ENCODE data around the gene PLA2G12A. TPM values are rescaled to one million over a fixed set of nuclear protein-coding genes. Genes with fewer than 3 reads are reported as not detected.

Gene PLA2G12A
- total and polyA plus RNA-seq, 9 of the 15 experiments (the other 6 are each of a cell fraction or from before 2014, with no cell fraction given) = 24.2 to 226 (median 80.5) TPM

DNA sequence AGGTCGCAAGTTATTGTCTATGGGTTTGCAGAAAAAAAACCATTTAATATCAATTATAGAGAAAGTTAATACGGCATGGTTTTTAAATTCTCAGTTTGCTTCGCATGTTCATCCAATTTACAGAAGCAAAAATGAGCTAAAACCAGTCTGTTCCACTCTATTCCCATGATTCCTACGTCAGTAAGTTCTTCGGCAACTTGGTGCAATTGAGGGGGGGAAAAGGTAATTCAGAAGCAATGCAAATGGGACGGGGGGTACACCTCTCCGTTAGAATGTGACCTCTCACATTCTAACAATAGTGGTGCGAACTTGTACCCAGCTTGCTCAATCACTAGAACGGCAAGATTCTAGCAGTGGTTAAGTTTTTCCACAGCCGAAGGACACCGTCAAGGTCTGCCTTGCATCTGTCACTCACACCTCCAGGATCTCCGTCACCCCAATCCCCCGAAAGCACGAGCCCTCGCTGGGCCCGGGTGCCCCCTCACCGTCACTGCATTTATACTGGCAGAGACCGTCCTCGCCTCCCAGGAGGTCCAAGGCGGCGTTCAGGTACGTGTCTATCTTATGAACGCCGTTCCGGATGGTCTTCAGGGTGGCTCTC lies 653 bp downstream of the PLA2G12A start (continued):
- TF ChIP-seq ARID4B (CRISPR knock-in tag; IDR thresholded peaks at IDR 0.05) = peak; percentile 73; the same call in 1 of the 2 replicates
- TF ChIP-seq ZBED1 (IDR thresholded peaks at IDR 0.05) = no peak
- no peak; a peak in 1 of 4 replicates for TF ChIP-seq MLLT1 (IDR thresholded peaks at IDR 0.05)
- TF ChIP-seq CBX5 (IDR thresholded peaks at IDR 0.05; ENCODE audit: borderline replicate concordance, low read depth) = no peak
- TF ChIP-seq L3MBTL2 (IDR thresholded peaks at IDR 0.05) = no peak; the same call in 1 of the 2 replicates
- TF ChIP-seq ESRRB (CRISPR knock-in tag; IDR thresholded peaks at IDR 0.05; ENCODE audit: borderline replicate concordance) = no peak
- TF ChIP-seq NR2C2 (CRISPR knock-in tag; IDR thresholded peaks at IDR 0.05) = no peak
- TF ChIP-seq NR2C2 (tag; IDR thresholded peaks at IDR 0.05) = 0 out of 2 replicates have a peak, but pooled peaks have one; percentile 17
- peak; percentile 69; the same call in 1 of the 2 replicates for TF ChIP-seq NKRF (IDR thresholded peaks at IDR 0.05; ENCODE audit: borderline replicate concordance)
- 0 out of 2 replicates have a peak, but pooled peaks have one; percentile 35 for TF ChIP-seq NR1H2 (CRISPR knock-in tag; IDR thresholded peaks at IDR 0.05)
- TF ChIP-seq, protein P1, sequence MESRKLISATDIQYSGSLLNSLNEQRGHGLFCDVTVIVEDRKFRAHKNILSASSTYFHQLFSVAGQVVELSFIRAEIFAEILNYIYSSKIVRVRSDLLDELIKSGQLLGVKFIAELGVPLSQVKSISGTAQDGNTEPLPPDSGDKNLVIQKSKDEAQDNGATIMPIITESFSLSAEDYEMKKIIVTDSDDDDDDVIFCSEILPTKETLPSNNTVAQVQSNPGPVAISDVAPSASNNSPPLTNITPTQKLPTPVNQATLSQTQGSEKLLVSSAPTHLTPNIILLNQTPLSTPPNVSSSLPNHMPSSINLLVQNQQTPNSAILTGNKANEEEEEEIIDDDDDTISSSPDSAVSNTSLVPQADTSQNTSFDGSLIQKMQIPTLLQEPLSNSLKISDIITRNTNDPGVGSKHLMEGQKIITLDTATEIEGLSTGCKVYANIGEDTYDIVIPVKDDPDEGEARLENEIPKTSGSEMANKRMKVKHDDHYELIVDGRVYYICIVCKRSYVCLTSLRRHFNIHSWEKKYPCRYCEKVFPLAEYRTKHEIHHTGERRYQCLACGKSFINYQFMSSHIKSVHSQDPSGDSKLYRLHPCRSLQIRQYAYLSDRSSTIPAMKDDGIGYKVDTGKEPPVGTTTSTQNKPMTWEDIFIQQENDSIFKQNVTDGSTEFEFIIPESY (CRISPR knock-in tag; IDR thresholded peaks at IDR 0.05) = 0 out of 2 replicates have a peak, but pooled peaks have one; percentile 25
- no peak for TF ChIP-seq ZBTB12 (CRISPR knock-in tag; IDR thresholded peaks at IDR 0.05)
- peak; percentile 49 for TF ChIP-seq CEBPB (tag; IDR thresholded peaks at IDR 0.05)
- TF ChIP-seq MTA3 (IDR thresholded peaks at IDR 0.05; ENCODE audit: borderline replicate concordance) = 0 out of 2 replicates have a peak, but pooled peaks have one; percentile 46
- no peak for TF ChIP-seq C11orf30 (IDR thresholded peaks at IDR 0.05; ENCODE audit: low read depth)
- 0 out of 2 replicates have a peak, but pooled peaks have one; percentile 16 for TF ChIP-seq ZNF766 (CRISPR knock-in tag; conservative IDR thresholded peaks at IDR 0.05)
- 0 out of 2 replicates have a peak, but pooled peaks have one; percentile 22 for TF ChIP-seq ZNF24 (IDR thresholded peaks at IDR 0.05)

Measured in K562 (cell line).